GM12872 (cell line): ENCODE results near the gene ZBTB7C.

Experiments
- TF ChIP-seq, protein P1 (sequence below): IDR thresholded peaks from 3 replicates; pipeline ENCODE4 v1.5.1; 2011; ENCODE audit warnings: low read depth, mild to moderate bottlenecking, low read length, moderate library complexity; ENCODE audit not compliant: insufficient read depth

ZBTB7C gene

DNA sequence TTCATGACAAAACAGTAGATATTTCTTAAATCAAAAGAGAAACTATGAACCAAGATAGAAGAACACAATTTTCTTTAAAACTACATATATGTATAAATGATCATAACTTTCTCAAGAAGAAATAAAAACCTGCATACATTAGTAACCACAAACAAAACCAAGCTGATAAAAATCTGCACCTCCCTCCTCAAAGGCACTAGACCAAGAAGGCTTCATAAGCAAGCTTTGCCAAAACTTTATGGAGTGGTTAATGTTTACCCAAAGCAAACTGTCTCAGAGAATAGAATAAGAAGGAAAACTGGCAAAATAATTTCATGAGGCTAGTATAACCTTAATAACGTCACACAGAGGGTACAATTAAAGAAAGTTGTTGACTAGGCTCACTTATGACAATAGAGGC lies 138.3 kb downstream of the ZBTB7C start:
- TF ChIP-seq, protein P1, sequence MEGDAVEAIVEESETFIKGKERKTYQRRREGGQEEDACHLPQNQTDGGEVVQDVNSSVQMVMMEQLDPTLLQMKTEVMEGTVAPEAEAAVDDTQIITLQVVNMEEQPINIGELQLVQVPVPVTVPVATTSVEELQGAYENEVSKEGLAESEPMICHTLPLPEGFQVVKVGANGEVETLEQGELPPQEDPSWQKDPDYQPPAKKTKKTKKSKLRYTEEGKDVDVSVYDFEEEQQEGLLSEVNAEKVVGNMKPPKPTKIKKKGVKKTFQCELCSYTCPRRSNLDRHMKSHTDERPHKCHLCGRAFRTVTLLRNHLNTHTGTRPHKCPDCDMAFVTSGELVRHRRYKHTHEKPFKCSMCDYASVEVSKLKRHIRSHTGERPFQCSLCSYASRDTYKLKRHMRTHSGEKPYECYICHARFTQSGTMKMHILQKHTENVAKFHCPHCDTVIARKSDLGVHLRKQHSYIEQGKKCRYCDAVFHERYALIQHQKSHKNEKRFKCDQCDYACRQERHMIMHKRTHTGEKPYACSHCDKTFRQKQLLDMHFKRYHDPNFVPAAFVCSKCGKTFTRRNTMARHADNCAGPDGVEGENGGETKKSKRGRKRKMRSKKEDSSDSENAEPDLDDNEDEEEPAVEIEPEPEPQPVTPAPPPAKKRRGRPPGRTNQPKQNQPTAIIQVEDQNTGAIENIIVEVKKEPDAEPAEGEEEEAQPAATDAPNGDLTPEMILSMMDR, result no peak

DNA sequence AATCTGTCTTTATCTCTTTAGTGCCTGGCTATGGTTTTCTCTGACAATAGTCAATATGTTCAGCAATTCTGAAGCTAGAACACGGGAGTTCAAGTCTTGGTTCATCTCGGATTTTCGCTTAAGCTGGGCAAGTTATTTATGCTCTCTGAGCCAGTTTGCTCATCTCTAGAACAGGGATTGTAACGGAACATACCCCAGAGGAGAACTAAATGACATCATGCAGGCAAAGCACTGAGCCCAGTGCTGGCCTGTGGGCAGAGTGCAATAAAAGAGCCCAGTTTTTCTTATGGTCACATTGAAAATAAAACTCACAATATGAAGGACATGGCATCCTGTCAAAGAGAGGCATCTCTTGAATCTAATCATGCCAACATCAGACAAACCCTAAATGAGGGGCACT lies 143.9 kb downstream of the ZBTB7C start:
- TF ChIP-seq, protein P1, result no peak

DNA sequence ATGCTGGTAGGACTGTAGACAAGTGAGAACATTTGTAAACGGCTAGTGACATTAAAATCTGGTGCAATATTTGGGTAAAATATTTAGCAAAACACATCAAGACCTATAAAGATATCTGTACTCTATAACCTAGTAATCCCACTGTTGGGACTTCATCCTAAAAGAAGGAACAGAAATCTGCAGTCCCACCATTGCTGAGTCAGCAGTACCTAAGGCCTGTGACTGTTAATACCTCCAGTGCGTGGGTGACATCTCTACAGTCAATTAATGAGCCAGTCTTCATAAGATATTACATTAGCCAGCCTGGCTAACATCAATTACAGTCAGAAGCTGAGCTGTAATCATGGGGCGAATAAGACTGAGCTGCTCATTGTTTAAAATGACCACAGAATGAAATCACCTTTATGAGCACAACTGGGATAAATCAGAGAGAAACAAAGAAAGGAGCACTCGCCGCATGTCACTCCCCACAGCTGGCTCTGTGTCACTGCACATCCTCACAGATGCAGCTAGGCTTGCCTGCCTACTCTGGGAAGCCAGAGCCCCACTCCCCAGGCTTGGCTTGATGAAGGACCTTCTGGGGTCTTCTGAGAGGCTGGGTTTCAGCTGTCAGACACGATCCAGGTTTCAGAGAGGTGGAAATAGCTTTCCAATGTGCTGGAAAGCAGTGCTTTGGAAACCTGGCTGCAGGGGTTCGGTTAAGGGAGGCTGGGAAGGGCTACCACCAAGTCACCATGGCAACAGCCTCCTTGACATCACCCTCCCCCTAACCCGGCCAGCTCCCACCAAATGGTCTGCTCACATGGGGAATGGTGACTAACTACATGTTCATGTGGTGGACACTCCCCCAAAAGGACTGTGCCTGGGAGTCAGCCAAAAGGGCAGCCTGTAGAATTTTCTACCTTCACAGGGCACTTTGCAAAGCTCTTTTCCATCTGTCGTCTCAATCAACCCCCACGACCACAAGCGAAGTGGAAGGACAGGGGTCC lies 145.0 kb downstream of the ZBTB7C start:
- TF ChIP-seq, protein P1, result no peak

DNA sequence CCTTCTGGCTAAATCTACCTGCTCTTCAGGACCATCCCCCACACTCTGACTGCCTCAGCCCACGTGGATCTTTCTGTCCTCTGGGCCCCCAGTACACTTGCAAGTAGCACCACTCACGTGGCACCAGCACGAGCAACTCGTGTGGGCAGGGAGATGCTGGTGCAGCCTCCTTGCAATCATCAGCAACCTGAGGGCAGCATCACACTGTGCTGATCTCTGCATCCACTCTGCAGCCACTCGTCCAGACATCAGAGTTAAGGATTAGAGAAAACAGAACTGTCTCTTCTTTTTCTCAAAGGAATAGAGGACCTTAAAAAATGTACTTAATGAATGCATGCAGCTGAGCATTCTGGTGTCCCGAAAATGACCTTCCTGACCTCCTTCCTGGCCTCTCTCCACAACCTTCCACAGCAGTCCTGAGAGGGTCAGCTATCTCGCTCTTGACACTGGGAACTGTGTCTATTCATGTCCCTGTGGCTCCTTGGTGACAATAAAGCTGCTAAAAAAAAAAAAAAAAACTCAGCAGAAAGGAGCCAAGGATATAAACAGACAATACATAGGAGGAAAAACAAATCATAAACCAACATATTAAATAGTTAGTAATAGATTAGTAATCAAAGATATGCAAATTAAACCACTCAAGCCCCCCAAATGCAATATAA lies 145.9 kb downstream of the ZBTB7C start:
- TF ChIP-seq, protein P1, result no peak

DNA sequence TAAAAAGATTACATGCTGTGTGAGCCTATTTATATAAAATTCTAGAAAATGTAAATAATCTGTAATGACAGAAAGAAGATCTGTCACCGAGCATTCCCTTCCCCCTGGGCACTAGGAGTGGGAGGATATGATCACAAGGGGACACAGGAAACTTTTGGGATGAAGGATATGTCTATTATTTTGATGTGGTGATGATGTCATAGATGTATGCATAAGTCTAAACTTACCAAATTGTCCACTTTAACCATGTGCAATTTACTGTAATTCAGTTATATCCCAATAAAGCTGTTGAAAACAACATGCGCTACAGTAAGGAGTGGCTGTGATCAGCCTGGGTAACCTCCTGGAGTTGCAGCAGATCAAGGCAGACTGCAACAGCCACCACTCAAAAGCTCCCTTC lies 148.9 kb downstream of the ZBTB7C start:
- TF ChIP-seq, protein P1, result no peak

DNA sequence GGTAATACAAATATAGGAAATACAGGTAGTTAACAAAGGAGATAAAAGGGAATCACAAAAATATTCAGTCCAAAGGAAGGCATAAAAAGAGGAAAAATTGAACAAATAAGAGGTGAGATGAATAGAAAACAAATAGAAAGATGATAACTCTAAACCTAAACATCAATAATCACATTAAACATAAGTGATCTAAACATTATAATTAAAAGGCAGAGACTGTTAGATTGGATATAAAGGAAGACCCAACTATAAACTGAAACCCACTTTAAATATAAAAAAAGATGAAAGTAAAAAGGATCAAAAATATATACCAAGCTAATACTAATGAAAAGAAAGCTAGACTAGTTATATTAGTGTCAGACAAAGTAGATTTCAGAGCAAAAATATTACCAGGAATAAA lies 152.3 kb downstream of the ZBTB7C start:
- TF ChIP-seq, protein P1, result no peak

DNA sequence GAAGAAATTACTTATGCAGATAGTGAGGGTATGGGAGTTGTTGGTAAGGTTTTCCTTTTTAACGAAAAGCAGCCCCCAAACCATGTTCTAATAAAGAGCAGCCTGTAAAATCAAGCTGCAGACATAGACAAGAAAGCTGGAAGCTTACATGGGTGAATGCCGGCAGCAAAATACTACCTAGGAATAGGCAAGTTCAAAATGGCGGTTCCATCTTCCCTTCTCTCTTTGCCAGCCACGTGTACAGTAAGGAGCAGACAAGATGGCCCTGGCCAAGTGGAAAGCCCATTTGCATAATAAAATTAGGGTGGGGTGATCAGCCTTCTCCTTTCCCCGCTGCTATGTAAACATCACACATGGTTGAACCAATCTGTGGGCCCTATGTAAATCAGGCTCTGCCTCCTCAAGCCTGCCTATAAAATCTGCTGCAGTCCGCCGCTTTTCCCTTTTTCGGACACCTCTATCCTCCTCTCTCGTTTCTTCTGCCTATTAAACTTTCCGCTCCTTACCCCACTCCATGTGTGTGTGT lies 155.0 kb downstream of the ZBTB7C start:
- TF ChIP-seq, protein P1, result no peak
